Ectodermal cell (in vitro differentiated cells): ENCODE data around the gene ARMH1.

Experiments used
- H3K27ac ChIP-seq: 2 replicates; pipeline ENCODE4 v1.7.0; 2013; ENCODE audit warnings: mild to moderate bottlenecking, low read depth, low read length; ENCODE audit not compliant: insufficient read depth, poor library complexity, severe bottlenecking
- H3K27me3 ChIP-seq: 2 replicates; pipeline ENCODE4 v1.7.0; 2013; ENCODE audit warnings: mild to moderate bottlenecking, low read length; ENCODE audit not compliant: insufficient read depth, control insufficient read depth, poor library complexity, severe bottlenecking
- H3K36me3 ChIP-seq: one replicate; pipeline ENCODE4 v1.7.0; 2013; ENCODE audit warnings: low read length; ENCODE audit not compliant: control insufficient read depth, insufficient read depth
- H3K4me1 ChIP-seq: one replicate; pipeline ENCODE4 v1.7.0; 2013; ENCODE audit warnings: low read length; ENCODE audit not compliant: control insufficient read depth, insufficient read depth
- H3K4me3 ChIP-seq: 2 replicates; pipeline ENCODE4 v1.7.0; 2013; ENCODE audit warnings: low read depth, low read length, control low read depth; ENCODE audit not compliant: insufficient read depth
- H3K9me3 ChIP-seq: 2 replicates; pipeline ENCODE4 v1.7.0; 2013; ENCODE audit warnings: mild to moderate bottlenecking, low read length, moderate library complexity; ENCODE audit not compliant: control insufficient read depth
- WGBS, 2 experiments: methylation state at CpG; one replicate each; pipeline ENCODE4 v1.1.7; 2013; ENCODE audit warnings: missing lambda C conversion rate in 2 of 2; 5-methylcytosine and 5-hydroxymethylcytosine counted together

The ARMH1 gene

DNA sequence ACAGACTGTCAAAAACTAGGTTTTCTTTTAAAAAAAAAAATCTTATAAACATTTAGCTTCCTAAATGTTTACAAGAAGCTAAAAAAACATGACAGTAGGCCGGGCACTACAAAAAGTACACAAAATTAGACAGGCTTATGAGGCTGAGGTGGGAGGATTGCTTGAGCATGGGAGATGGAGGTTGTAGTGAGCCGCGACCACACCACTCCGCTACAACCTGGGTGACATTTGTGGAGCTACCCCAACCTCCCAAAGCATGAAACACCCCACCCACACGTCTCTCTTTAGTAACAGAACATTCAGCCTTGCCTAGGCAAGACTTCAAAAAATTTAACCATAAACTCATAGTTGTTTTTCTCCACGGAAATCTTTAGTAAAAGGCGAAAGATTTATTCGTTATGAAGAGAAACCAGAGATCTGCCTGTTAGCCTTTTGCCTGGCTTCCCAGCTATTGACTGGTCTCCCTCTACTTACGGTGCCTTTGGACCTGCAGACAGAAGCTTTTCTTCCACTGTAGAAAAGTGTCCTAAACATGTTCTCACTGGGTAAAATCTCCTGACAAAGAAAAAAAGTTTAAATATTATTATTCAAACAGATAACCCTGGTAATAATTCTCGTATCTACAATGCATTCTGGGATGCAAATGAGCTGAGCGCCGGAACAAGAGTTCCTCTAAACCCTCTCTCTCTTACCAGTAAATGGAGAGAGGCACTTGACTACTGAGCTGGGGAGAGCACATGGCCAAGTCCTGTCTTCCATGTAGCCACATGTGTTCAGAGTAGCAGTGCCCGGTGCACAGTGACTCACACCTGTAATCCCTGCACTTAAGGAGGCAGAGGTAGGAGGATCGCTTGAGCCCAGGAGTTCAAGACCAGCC lies 47.2 kb downstream of the ARMH1 start:
- Histone ChIP-seq H3K4me3 (no peak overlapping the region), H3K27ac (peak overlapping the region; percentile 64), H3K36me3 (no peaks in the 10 kb centered on the region), H3K27me3 (no peaks in the 10 kb centered on the region), H3K9me3 (no peaks in the 10 kb centered on the region), H3K4me1 (no peaks in the 10 kb centered on the region)
- WGBS, 2 experiments = 62 to 63% methylated on average over 14 of the region's 14 CpGs

GRCh38 chr1:44723064-44723463 lies 48.5 kb downstream of the ARMH1 start:
- Histone ChIP-seq H3K27me3 (no peaks in the 10 kb centered on the region), H3K9me3 (no peaks in the 10 kb centered on the region), H3K36me3 (no peaks in the 10 kb centered on the region), H3K4me1 (no peaks in the 10 kb centered on the region), H3K4me3 (no peak overlapping the region), H3K27ac (no peak overlapping the region)
- 94 to 95% methylated on average over 9 of the region's 9 CpGs for WGBS, 2 experiments

DNA sequence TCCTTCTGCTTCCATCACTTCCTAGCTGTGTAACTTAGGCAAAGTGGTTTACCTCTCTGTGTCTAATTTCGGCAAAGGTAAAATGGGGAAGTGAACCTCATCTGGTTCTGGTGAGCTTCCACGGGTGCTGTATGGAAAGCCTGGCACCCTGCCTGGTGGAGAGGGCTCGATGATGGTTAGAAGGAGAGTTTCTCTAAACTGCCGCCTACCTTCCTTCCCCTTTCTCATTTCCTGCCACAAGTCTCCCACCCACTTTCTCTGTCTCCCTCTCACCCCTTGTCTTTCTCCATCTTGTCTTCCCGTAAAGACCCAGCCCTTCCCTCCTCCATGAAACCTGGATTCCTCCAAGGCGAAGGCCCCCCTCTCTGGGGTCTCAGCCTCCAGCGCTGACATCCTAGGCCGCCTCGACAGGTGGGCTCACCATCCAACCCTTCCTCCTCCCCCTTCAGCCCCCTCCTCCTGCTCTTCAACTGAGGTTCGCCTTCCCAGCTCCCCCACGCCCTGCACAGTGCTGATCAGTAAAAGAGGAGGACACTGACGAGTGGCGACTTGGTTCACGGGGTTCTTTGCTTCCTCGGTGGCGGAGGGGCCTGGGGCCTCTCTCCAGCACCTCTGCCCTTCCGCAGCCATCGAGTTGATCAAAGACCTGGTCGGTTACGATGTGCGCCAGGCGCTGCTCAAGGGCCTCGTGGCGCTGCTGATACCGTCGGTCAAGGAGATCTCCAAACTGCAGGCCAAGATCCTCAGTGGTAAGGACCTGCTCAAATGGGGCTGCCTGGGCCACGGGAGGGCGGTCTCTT lies 49.2 kb downstream of the ARMH1 start:
- Histone ChIP-seq H3K27me3 (no peaks in the 10 kb centered on the region), H3K4me1 (no peaks in the 10 kb centered on the region), H3K27ac (no peak overlapping the region), H3K4me3 (no peak overlapping the region), H3K9me3 (no peaks in the 10 kb centered on the region), H3K36me3 (no peaks in the 10 kb centered on the region)
- 94 to 95% methylated on average over 28 of the region's 28 CpGs for WGBS, 2 experiments

- WGBS, 2 experiments = 95 to 97% methylated on average over 64 of the region's 64 CpGs
- Histone ChIP-seq H3K27me3 (no peaks in the 10 kb centered on the region), H3K9me3 (no peaks in the 10 kb centered on the region), H3K27ac (no peak overlapping the region), H3K4me3 (no peak overlapping the region), H3K36me3 (no peaks in the 10 kb centered on the region), H3K4me1 (no peaks in the 10 kb centered on the region)
Measured at GRCh38 chr1:44724296-44724954, 49.9 kb downstream of the ARMH1 start.

DNA sequence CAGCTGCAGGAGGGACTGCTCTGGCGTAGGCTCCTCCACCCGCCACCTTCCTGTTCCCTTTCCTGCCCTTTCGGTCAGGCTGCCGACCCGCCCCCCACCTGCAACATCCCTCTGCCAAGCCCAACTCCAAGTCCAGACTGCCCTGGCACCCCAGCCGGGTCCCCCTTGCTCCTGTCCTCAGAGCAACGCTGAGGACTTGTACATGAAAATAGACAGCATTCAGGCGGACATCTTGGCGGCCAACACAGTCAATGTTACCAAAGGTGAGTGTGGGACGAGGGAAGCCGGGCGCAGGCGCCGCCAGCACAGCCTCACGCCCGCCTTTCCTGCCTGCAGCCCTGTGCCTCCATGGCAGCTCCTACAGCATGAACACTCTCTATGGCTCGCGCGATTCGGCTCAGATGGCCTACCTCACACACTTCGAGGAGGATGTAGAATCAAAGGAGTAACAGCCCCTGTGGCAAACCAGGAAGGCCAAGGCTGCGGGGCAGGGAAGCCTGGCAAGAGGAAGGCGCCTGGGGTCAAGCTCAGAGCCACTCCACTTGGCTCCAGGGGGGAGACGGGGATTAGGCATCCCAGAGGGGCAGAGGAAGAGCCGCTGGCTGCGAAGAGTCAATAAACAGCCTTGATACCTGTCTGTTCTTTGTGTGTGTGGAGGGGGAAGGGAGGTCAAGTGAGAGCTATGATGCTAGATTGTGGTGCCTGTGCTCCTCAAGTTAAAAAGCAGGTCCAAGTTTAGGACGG lies 50.6 kb downstream of the ARMH1 start:
- H3K27me3 ChIP-seq = no peaks in the 10 kb centered on the region
- no peaks in the 10 kb centered on the region for H3K9me3 ChIP-seq
- H3K4me3 ChIP-seq = no peak overlapping the region
- WGBS, 2 experiments = 93% methylated on average over 27 of the region's 27 CpGs
- no peak overlapping the region for H3K27ac ChIP-seq
- no peaks in the 10 kb centered on the region for H3K36me3 ChIP-seq
- H3K4me1 ChIP-seq = no peaks in the 10 kb centered on the region

DNA sequence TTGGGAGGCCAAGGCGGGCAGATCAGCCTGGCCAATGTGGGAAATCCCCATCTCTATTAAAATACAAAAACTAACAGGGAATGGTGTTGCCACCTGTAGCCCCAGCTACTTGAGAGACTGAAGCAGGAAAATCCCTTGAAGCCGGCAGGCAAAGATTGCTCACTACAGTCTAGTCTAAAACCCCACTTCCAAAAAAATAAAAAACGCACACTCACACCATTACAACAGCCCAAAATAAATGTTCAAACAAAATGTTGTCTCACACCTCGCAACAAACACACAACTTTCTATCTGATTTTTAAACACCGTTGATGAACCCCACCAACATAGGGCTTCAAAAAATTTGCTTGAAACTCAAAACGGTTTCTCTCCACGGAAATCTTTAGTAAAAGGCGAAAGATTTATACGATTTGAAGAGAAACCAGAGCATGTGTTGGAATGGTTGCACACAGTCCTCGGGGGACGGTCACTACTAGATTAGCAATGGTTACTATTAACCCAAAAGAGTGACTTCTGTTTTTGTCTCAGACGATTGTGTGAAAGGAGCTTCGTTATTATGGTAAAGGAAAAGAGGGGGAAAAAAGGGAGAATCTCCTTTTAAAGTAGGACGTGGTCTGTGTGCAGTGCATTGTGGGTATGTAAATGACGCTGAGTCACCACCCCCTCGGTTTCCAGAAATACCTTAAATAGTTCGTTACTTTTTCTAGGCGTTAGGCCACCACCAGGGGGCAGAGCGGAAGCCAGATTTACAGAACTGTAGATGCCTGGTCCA lies 56.4 kb downstream of the ARMH1 start, which contains the start of gene RNU5D-1:
TSS of gene RNU5D-1 (minus strand) at position 430 of the 772 bp plus-strand sequence.
- Histone ChIP-seq H3K27ac (peak within 1 kb of the TSS; percentile 99), H3K36me3 (no peaks in the 10 kb centered on the region), H3K9me3 (no peaks in the 10 kb centered on the region), H3K27me3 (no peaks in the 10 kb centered on the region), H3K4me3 (no peak within 1 kb of the TSS), H3K4me1 (no peaks in the 10 kb centered on the region)
- 25% methylated on average over 19 of the region's 19 CpGs for WGBS, 2 experiments

GRCh38 chr1:44733365-44733764 lies 58.9 kb downstream of the ARMH1 start:
- Histone ChIP-seq H3K4me1 (no peaks in the 10 kb centered on the region), H3K27me3 (no peaks in the 10 kb centered on the region), H3K27ac (no peak overlapping the region), H3K9me3 (no peaks in the 10 kb centered on the region), H3K4me3 (no peak overlapping the region), H3K36me3 (no peaks in the 10 kb centered on the region)
- WGBS, 2 experiments = 95 to 100% methylated on average over 1 of the region's 1 CpG

DNA sequence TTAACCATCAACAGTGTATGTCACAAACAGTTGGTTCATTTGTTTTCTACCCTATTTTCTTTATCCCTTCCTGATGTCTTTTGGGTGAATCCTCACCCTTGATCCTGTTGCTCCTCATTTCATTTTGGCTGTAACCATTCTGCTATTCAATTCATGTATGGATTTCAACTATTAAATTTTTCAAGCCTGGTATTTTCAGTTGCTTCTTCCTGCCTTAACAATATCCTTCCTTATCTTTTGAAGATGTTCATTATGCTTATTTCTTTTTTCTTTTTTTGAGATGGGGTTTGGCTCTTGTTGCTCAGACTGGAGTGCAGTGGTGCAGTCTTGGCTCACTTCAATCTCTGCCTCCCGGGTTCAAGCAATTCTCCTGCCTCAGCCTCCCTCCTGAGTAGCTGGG lies 59.3 kb downstream of the ARMH1 start:
- no peaks in the 10 kb centered on the region for H3K4me1 ChIP-seq
- no peaks in the 10 kb centered on the region for H3K9me3 ChIP-seq
- 87 to 93% methylated on average over 1 of the region's 1 CpG for WGBS, 2 experiments
- no peak overlapping the region for H3K4me3 ChIP-seq
- H3K36me3 ChIP-seq = no peaks in the 10 kb centered on the region
- no peaks in the 10 kb centered on the region for H3K27me3 ChIP-seq
- no peak overlapping the region for H3K27ac ChIP-seq

DNA sequence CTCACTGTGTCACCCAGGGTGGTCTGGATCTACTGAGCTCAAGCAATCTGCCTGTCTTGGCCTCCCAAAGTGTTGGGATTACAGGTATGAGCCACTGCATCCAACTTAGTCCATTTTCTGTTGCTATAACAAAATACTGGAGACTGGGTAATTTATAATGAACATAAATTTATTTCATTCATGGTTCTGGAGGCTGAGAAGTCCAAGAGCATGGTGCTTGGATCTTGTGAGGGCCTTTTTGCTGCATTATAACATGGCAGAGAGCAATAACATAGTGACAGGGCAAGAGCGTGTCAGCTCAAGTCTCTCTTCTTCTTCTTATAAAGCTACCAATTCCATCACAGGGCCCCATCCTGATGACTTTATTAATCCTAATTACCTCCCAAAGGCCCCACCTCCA lies 61.5 kb downstream of the ARMH1 start:
- WGBS, 2 experiments = 94 to 100% methylated on average over 1 of the region's 1 CpG
- Histone ChIP-seq H3K27me3 (no peaks in the 10 kb centered on the region), H3K9me3 (no peaks in the 10 kb centered on the region), H3K36me3 (no peaks in the 10 kb centered on the region), H3K4me1 (peaks cover 2% of the 10 kb centered on the region), H3K27ac (no peak overlapping the region), H3K4me3 (no peak overlapping the region)
